HepG2 (cell line): ENCODE results near the gene RPS6KC1. TPM values are rescaled to one million over a fixed set of nuclear protein-coding genes. Genes with fewer than 3 reads are reported as not detected.

ENCODE experiments used
- ARNT ChIP-seq: fragments of 450-650 bp; IDR thresholded peaks from 2 replicates; pipeline ENCODE4 v1.6.1; 2017
- ATRX ChIP-seq: sonication (generic); formaldehyde crosslinking; IDR thresholded peaks from 2 replicates; pipeline ENCODE4 v1.4.0; 2020; ENCODE audit warnings: missing genetic modification reagents, borderline replicate concordance
- CERS6 ChIP-seq: sonication (generic); formaldehyde crosslinking; IDR thresholded peaks from 2 replicates; pipeline ENCODE4 v1.5.0; 2020; ENCODE audit warnings: missing genetic modification reagents
- ETS1 ChIP-seq: sonication (generic); formaldehyde crosslinking; IDR thresholded peaks from 2 replicates; pipeline ENCODE4 v1.4.0; 2020; ENCODE audit warnings: missing genetic modification reagents
- FOXJ3 ChIP-seq: sonication (generic); formaldehyde crosslinking; IDR thresholded peaks from 2 replicates; pipeline ENCODE4 v1.4.0; 2020; ENCODE audit warnings: missing genetic modification reagents, mild to moderate bottlenecking, borderline replicate concordance
- JUNB ChIP-seq: sonication (generic); formaldehyde crosslinking; IDR thresholded peaks from 2 replicates; pipeline ENCODE4 v1.8.0; 2022; ENCODE audit warnings: missing genetic modification reagents, mild to moderate bottlenecking, borderline replicate concordance
- NCOA2 ChIP-seq: sonication (generic); formaldehyde crosslinking; IDR thresholded peaks from 2 replicates; pipeline ENCODE4 v1.8.0; 2022; ENCODE audit warnings: inconsistent platforms
- NPAS2 ChIP-seq: sonication (generic); formaldehyde crosslinking; IDR thresholded peaks from 2 replicates; pipeline ENCODE4 v1.8.0; 2022; ENCODE audit warnings: mild to moderate bottlenecking, missing genetic modification reagents, borderline replicate concordance
- RARG ChIP-seq: sonication (generic); formaldehyde crosslinking; IDR thresholded peaks from 2 replicates; pipeline ENCODE4 v1.4.0; 2020; ENCODE audit warnings: low read depth, mild to moderate bottlenecking, missing genetic modification reagents
- SETDB1 ChIP-seq: sonication (generic); formaldehyde crosslinking; IDR thresholded peaks from 2 replicates; pipeline ENCODE4 v1.5.1; 2020; ENCODE audit warnings: missing genetic modification reagents, mild to moderate bottlenecking, borderline replicate concordance
- SOX5 ChIP-seq: IDR thresholded peaks from 2 replicates; pipeline ENCODE4 v1.6.1; 2016; ENCODE audit warnings: borderline replicate concordance
- ZFP36L1 ChIP-seq: sonication (generic); formaldehyde crosslinking; IDR thresholded peaks from 2 replicates; pipeline ENCODE4 v1.8.0; 2022; ENCODE audit warnings: mild to moderate bottlenecking, missing genetic modification reagents, moderate library complexity
- ZFX ChIP-seq: sonication (generic); formaldehyde crosslinking; IDR thresholded peaks from 2 replicates; pipeline ENCODE4 v1.4.0; 2020; ENCODE audit warnings: mild to moderate bottlenecking, low read depth, missing genetic modification reagents, moderate library complexity
- ZNF12 ChIP-seq: sonication (generic); formaldehyde crosslinking; IDR thresholded peaks from 2 replicates; pipeline ENCODE4 v1.5.0; 2020; ENCODE audit warnings: missing genetic modification reagents
- ZNF44 ChIP-seq: sonication (generic); formaldehyde crosslinking; IDR thresholded peaks from 2 replicates; pipeline ENCODE4 v1.5.1; 2020; ENCODE audit warnings: mild to moderate bottlenecking, missing genetic modification reagents
- ZNF891 ChIP-seq: sonication (generic); formaldehyde crosslinking; IDR thresholded peaks from 2 replicates; pipeline ENCODE4 v1.5.0; 2020; ENCODE audit warnings: mild to moderate bottlenecking, missing genetic modification reagents
- polyA plus RNA-seq, 8 experiments: library from polyadenylated mRNA; depleted of rRNA in 3 of 8; stranded (reverse) in 7 of 8; unstranded in 1 of 8; fragments of >200 nt; fragmentation: Illumina TruSeq in 4 of 8; extraction: Trizol in 4 of 8; gene quantifications; 2 replicates each; pipeline versions ENCODE4 v1.2.1 to v1.2.3, GENCODE V29; 2011 to 2016; ENCODE audit warnings: low read depth in 4 of 8, missing spikeins in 1 of 8, mixed read lengths in 1 of 8; ENCODE audit not compliant: insufficient read depth in 1 of 8
- total RNA-seq, 5 experiments: library from RNA; depleted of rRNA; stranded (reverse); fragments of >200 nt; fragmentation: Illumina TruSeq; extraction: Trizol; gene quantifications; 2 replicates each; pipeline ENCODE4 v1.2.3, GENCODE V29; 2016; ENCODE audit warnings: low read depth in 1 of 5
- TF ChIP-seq, protein P1 (sequence below): IDR thresholded peaks from 2 replicates; pipeline ENCODE4 v1.6.1; 2016; ENCODE audit warnings: low read depth
- TF ChIP-seq, protein P2 (sequence below): sonication (generic); formaldehyde crosslinking; IDR thresholded peaks from 2 replicates; pipeline ENCODE4 v1.5.0; 2020; ENCODE audit warnings: missing genetic modification reagents
- TF ChIP-seq, protein P3 (sequence below): conservative IDR thresholded peaks from 2 replicates; pipeline ENCODE4 v1.6.1; 2018; ENCODE audit warnings: missing genetic modification reagents

The RPS6KC1 gene
- total and polyA plus RNA-seq, 2 of the 13 experiments (the other 11 are each of a cell fraction or from before 2014, with no cell fraction given), result 11.0 to 25.2 TPM

DNA sequence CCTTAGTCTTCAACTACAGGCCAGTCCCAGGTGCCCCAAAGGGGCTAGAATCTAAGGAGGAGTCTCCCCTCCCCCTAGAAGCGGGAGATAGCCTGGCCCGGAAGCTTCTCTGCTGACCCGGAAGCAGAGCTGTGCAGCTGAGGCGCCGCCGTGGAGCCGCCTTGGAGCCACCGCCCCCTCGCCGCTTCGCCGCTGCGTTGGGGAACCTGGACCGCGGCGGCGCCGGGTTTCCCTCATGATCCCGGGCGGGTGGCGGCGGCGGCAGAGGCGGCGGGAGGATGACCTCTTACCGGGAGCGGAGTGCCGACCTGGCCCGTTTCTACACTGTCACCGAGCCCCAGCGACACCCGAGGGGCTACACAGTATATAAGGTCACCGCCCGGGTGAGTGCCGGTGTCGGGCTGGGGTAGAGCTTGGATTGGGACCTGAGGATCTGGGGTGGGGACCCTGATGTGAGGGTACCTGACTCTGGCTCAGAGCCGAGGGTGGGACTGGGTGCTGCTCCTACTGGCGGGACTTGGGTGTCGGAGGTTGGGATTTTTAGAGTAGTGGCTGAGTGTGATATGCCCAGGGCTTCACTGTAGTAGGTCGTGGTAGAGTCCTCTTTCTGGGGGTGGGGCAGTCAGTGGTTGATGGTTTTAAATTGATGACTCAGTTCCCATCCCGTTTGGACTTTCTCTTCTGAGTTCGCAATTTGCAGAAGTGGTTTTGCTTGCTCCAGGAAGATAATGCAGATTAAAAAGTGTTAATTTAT is at the start of gene RPS6KC1 (continued):
- TF ChIP-seq, protein P1, sequence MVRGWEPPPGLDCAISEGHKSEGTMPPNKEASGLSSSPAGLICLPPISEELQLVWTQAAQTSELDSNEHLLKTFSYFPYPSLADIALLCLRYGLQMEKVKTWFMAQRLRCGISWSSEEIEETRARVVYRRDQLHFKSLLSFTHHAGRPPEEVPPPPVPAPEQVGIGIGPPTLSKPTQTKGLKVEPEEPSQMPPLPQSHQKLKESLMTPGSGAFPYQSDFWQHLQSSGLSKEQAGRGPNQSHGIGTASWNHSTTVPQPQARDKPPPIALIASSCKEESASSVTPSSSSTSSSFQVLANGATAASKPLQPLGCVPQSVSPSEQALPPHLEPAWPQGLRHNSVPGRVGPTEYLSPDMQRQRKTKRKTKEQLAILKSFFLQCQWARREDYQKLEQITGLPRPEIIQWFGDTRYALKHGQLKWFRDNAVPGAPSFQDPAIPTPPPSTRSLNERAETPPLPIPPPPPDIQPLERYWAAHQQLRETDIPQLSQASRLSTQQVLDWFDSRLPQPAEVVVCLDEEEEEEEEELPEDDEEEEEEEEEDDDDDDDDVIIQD, result no peak
- TF ChIP-seq ATRX (no peak), RARG (CRISPR knock-in tag) (0 out of 2 replicates have a peak, but pooled peaks have one; percentile 64), ARNT (no peak), ZNF44 (0 out of 2 replicates have a peak, but pooled peaks have one; percentile 56), ZNF891 (CRISPR knock-in tag) (no peak), FOXJ3 (CRISPR knock-in tag) (no peak), ZFP36L1 (peak; percentile 49; the same call in 1 of the 2 replicates), ZFX (CRISPR knock-in tag) (0 out of 2 replicates have a peak, but pooled peaks have one; percentile 14), CERS6 (CRISPR knock-in tag) (no peak), ETS1 (no peak), SOX5 (CRISPR knock-in tag) (no peak), NCOA2 (CRISPR knock-in tag) (no peak), JUNB (no peak; the same call in 1 of the 2 replicates), SETDB1 (CRISPR knock-in tag) (no peak), NPAS2 (CRISPR knock-in tag) (no peak), ZNF12 (no peak)
- TF ChIP-seq, protein P2, sequence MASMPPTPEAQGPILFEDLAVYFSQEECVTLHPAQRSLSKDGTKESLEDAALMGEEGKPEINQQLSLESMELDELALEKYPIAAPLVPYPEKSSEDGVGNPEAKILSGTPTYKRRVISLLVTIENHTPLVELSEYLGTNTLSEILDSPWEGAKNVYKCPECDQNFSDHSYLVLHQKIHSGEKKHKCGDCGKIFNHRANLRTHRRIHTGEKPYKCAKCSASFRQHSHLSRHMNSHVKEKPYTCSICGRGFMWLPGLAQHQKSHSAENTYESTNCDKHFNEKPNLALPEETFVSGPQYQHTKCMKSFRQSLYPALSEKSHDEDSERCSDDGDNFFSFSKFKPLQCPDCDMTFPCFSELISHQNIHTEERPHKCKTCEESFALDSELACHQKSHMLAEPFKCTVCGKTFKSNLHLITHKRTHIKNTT (CRISPR knock-in tag), result no peak
- TF ChIP-seq, protein P3, sequence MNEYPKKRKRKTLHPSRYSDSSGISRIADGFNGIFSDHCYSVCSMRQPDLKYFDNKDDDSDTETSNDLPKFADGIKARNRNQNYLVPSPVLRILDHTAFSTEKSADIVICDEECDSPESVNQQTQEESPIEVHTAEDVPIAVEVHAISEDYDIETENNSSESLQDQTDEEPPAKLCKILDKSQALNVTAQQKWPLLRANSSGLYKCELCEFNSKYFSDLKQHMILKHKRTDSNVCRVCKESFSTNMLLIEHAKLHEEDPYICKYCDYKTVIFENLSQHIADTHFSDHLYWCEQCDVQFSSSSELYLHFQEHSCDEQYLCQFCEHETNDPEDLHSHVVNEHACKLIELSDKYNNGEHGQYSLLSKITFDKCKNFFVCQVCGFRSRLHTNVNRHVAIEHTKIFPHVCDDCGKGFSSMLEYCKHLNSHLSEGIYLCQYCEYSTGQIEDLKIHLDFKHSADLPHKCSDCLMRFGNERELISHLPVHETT (CRISPR knock-in tag), result no peak; the same call in none of the 2 replicates
